K562 (cell line): ENCODE measurements around the gene ZFYVE27. TPM values are rescaled to one million over a fixed set of nuclear protein-coding genes. Genes with fewer than 3 reads are reported as not detected.

Experiments
- LARP7 ChIP-seq: fragments of 450-650 bp; IDR thresholded peaks from 2 replicates; pipeline ENCODE4 v1.6.1; 2016
- POU5F1 ChIP-seq: fragments of 150-350 bp; IDR thresholded peaks from 2 replicates; pipeline ENCODE4 v1.6.1; 2014; ENCODE audit warnings: borderline replicate concordance, low read length, low read depth, mild to moderate bottlenecking; ENCODE audit not compliant: partially characterized antibody
- RAD21 ChIP-seq, 2 experiments: fragments of 250-450 bp in 1 of 2; fragments of 450-650 bp in 1 of 2; sonication (Bioruptor Pico) in 1 of 2; formaldehyde crosslinking in 1 of 2; IDR thresholded peaks in 1 of 2; conservative IDR thresholded peaks in 1 of 2; 2 replicates each; pipeline versions ENCODE4 v1.4.0 to v1.8.0; 2020 to 2022; ENCODE audit warnings: mild to moderate bottlenecking in 2 of 2, moderate library complexity in 1 of 2
- SMC3 ChIP-seq: conservative IDR thresholded peaks from 2 replicates; pipeline ENCODE4 v1.6.1; 2011; ENCODE audit warnings: low read depth, low read length, improper control_type of control experiment; ENCODE audit not compliant: insufficient read depth
- TCF7L2 ChIP-seq: fragments of 150-350 bp; IDR thresholded peaks from 2 replicates; pipeline ENCODE4 v1.6.1; 2016; ENCODE audit warnings: low read depth, mild to moderate bottlenecking, low read length, moderate library complexity
- ZNF263 ChIP-seq: sonication (generic); formaldehyde crosslinking; IDR thresholded peaks from 2 replicates; pipeline ENCODE4 v1.8.0; 2022; ENCODE audit warnings: mild to moderate bottlenecking, missing genetic modification reagents, borderline replicate concordance
- polyA plus RNA-seq, 8 experiments: library from polyadenylated mRNA; depleted of rRNA in 4 of 8; stranded (reverse) in 5 of 8; unstranded in 3 of 8; fragments of >200 nt; fragmentation: Nextera tagmentation in 2 of 8; fragmentation: Illumina TruSeq in 1 of 8; extraction: Ambion mirVana in 2 of 8; extraction: Trizol in 1 of 8; gene quantifications; 2 replicates each; pipeline versions ENCODE4 v1.2.1 to v1.2.3, GENCODE V29; 2011 to 2014; ENCODE audit warnings: inconsistent platforms in 1 of 8, missing spikeins in 1 of 8
- total RNA-seq, 7 experiments: library from RNA; depleted of rRNA in 6 of 7; stranded (reverse); fragments of >200 nt in 6 of 7; fragmentation: Illumina TruSeq in 2 of 7; extraction: Trizol in 2 of 7; gene quantifications; 2 replicates each; pipeline versions ENCODE4 v1.2.1 to v1.2.3, GENCODE V29; 2011 to 2021; ENCODE audit warnings: low replicate concordance in 1 of 7
- TF ChIP-seq, protein P1 (sequence below): IDR thresholded peaks from 3 replicates; pipeline ENCODE4 v1.6.1; 2011; ENCODE audit warnings: borderline replicate concordance, mild to moderate bottlenecking; ENCODE audit not compliant: insufficient read length, insufficient read depth
- TF ChIP-seq, protein P2 (sequence below): sonication (generic); formaldehyde crosslinking; IDR thresholded peaks from 2 replicates; pipeline ENCODE4 v1.8.0; 2022; ENCODE audit warnings: mild to moderate bottlenecking, missing genetic modification reagents
- TF ChIP-seq, protein P3 (sequence below): fragments of 450-650 bp; formaldehyde crosslinking; conservative IDR thresholded peaks from 2 replicates; pipeline ENCODE4 v1.4.0; 2022; ENCODE audit warnings: mild to moderate bottlenecking, missing genetic modification characterization
- TF ChIP-seq, protein P4 (sequence below), 3 experiments: IDR thresholded peaks in 2 of 3; conservative IDR thresholded peaks in 1 of 3; 2 replicates each; pipeline ENCODE4 v1.5.1; 2011 to 2012; ENCODE audit warnings: low read length in 3 of 3, mild to moderate bottlenecking in 3 of 3, control low read depth in 2 of 3, improper control_type of control experiment in 1 of 3, inconsistent platforms in 1 of 3, low read depth in 1 of 3, mixed read lengths in 1 of 3, moderate library complexity in 1 of 3; ENCODE audit not compliant: insufficient read depth in 2 of 3
- TF ChIP-seq, protein P5 (sequence below): fragments of 450-650 bp; formaldehyde crosslinking; IDR thresholded peaks from 2 replicates; pipeline ENCODE4 v1.4.0; 2020; ENCODE audit warnings: mild to moderate bottlenecking, moderate library complexity

The ZFYVE27 gene
- total and polyA plus RNA-seq, 9 of the 15 experiments (the other 6 are each of a cell fraction or from before 2014, with no cell fraction given) = 0.81 to 21.9 (median 15.3) TPM

DNA sequence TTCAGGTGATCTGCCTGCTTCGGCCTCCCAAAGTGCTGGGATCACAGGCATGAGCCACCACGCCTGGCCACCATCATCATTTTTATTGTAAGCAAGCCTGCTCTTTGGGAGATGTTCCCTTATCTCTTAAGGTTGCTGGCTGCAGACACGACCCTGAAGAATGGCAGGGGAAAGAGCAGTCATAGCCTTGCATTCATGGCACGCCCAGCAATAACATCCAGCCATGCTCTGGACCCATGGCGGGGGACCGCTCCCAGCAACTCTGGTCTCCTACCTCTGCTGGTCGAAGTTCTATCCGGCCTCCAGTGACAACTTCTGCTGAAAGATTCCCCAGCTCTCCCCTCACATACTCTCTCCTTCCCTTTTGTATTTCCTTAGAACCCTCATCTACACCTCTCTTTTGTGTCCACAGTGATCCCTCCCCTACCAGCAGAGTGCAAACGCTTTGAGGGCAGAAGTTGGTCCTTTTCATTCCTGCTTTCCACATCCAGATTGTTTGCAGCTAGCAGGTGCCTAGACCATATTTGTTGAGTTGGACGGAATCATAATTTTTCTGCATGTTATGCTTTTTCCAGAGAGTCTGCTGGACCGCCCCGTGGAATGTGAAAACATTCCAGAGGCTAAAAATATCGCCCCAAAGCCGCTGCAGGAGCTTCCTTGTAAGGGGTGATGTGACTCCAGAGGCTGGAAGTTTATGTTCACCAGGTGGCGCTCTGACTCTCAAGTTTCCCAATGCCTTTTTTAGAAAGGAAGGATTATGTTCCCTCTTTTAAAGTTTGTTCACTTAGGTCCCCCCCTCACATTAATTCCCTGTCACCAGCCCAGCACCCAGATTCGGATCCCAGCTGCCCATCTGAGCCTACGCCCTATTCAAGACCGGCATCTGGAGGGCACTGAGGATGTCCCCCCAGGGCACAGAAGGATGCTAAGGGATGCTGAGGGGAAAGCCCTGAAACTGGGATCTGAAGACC is 27.7 kb upstream of the ZFYVE27 start (continued):
- TF ChIP-seq, protein P1, sequence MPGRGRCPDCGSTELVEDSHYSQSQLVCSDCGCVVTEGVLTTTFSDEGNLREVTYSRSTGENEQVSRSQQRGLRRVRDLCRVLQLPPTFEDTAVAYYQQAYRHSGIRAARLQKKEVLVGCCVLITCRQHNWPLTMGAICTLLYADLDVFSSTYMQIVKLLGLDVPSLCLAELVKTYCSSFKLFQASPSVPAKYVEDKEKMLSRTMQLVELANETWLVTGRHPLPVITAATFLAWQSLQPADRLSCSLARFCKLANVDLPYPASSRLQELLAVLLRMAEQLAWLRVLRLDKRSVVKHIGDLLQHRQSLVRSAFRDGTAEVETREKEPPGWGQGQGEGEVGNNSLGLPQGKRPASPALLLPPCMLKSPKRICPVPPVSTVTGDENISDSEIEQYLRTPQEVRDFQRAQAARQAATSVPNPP = no peak
- TF ChIP-seq SMC3 = peak; percentile 57
- no peak for TF ChIP-seq POU5F1
- TF ChIP-seq, protein P2, sequence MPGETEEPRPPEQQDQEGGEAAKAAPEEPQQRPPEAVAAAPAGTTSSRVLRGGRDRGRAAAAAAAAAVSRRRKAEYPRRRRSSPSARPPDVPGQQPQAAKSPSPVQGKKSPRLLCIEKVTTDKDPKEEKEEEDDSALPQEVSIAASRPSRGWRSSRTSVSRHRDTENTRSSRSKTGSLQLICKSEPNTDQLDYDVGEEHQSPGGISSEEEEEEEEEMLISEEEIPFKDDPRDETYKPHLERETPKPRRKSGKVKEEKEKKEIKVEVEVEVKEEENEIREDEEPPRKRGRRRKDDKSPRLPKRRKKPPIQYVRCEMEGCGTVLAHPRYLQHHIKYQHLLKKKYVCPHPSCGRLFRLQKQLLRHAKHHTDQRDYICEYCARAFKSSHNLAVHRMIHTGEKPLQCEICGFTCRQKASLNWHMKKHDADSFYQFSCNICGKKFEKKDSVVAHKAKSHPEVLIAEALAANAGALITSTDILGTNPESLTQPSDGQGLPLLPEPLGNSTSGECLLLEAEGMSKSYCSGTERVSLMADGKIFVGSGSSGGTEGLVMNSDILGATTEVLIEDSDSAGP (CRISPR knock-in tag) = no peak
- TF ChIP-seq RAD21 (CRISPR knock-in tag; conservative IDR thresholded peaks at IDR 0.05 in 1 of 2, IDR thresholded peaks at IDR 0.05 in 1 of 2) = peak; percentile 64 to 78
- TF ChIP-seq LARP7 = no peak
- TF ChIP-seq TCF7L2 = no peak
- TF ChIP-seq, protein P3, sequence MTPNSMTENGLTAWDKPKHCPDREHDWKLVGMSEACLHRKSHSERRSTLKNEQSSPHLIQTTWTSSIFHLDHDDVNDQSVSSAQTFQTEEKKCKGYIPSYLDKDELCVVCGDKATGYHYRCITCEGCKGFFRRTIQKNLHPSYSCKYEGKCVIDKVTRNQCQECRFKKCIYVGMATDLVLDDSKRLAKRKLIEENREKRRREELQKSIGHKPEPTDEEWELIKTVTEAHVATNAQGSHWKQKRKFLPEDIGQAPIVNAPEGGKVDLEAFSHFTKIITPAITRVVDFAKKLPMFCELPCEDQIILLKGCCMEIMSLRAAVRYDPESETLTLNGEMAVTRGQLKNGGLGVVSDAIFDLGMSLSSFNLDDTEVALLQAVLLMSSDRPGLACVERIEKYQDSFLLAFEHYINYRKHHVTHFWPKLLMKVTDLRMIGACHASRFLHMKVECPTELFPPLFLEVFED (CRISPR knock-in tag) = no peak
- TF ChIP-seq, protein P4, sequence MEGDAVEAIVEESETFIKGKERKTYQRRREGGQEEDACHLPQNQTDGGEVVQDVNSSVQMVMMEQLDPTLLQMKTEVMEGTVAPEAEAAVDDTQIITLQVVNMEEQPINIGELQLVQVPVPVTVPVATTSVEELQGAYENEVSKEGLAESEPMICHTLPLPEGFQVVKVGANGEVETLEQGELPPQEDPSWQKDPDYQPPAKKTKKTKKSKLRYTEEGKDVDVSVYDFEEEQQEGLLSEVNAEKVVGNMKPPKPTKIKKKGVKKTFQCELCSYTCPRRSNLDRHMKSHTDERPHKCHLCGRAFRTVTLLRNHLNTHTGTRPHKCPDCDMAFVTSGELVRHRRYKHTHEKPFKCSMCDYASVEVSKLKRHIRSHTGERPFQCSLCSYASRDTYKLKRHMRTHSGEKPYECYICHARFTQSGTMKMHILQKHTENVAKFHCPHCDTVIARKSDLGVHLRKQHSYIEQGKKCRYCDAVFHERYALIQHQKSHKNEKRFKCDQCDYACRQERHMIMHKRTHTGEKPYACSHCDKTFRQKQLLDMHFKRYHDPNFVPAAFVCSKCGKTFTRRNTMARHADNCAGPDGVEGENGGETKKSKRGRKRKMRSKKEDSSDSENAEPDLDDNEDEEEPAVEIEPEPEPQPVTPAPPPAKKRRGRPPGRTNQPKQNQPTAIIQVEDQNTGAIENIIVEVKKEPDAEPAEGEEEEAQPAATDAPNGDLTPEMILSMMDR (IDR thresholded peaks at IDR 0.05 in 2 of 3, conservative IDR thresholded peaks at IDR 0.05 in 1 of 3; ENCODE audit: insufficient read depth in 2 of 3, low read depth in 1 of 3, low read length in 3 of 3) = peak; percentile 58 to 79 (median 68); a peak in 5 of 6 replicates
- TF ChIP-seq, protein P5, sequence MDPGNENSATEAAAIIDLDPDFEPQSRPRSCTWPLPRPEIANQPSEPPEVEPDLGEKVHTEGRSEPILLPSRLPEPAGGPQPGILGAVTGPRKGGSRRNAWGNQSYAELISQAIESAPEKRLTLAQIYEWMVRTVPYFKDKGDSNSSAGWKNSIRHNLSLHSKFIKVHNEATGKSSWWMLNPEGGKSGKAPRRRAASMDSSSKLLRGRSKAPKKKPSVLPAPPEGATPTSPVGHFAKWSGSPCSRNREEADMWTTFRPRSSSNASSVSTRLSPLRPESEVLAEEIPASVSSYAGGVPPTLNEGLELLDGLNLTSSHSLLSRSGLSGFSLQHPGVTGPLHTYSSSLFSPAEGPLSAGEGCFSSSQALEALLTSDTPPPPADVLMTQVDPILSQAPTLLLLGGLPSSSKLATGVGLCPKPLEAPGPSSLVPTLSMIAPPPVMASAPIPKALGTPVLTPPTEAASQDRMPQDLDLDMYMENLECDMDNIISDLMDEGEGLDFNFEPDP (CRISPR knock-in tag) = no peak
- no peak for TF ChIP-seq ZNF263
